Measurements from ENCODE around the gene GANC.
A peak's percentile ranks its signal among the peaks of the same experiment; 100 is the strongest.

GANC gene

DNA sequence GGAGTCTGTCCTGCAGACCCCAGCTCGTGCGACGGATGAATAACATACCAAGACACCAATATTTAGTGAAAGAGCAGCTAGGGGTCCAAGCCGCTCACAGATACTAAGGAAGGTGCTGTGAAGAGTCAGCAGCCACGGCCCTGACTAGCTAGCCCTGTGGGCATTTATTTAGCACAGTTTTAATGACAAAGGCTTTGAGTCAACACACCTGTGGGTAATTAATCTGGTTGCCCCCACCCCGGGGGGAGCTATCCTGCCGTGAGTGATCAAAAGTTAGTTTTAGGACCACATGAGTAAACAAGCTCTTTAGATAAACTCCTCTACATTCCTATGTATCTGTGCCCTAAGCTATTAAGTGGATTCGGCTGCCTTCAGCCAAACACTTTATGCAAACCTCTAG, 105.0 kb downstream of the GANC start:
- peak; percentile 49 for DNase-seq (ENCODE audit: low read depth, low spot score)

DNA sequence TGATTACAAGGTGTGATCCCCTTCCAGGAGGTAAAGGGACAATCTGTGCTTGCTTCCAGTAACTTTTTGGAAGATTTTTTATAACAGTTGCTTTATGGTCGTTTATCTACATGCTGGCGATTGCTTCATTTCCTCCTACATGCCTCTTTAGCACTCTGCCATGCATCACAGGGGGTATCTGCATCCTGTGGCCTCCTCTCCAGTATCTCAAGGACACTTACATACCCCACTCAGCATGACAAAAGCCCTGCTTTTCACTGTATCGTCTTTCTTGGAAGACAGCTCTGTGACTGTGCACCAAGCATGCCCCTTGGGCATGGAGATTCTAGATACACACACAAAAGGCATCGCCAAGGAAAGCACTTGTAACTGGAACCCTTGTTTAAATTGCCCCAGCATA, 111.6 kb downstream of the GANC start:
- peak; percentile 91 for DNase-seq (ENCODE audit: low read depth, low spot score)

DNA sequence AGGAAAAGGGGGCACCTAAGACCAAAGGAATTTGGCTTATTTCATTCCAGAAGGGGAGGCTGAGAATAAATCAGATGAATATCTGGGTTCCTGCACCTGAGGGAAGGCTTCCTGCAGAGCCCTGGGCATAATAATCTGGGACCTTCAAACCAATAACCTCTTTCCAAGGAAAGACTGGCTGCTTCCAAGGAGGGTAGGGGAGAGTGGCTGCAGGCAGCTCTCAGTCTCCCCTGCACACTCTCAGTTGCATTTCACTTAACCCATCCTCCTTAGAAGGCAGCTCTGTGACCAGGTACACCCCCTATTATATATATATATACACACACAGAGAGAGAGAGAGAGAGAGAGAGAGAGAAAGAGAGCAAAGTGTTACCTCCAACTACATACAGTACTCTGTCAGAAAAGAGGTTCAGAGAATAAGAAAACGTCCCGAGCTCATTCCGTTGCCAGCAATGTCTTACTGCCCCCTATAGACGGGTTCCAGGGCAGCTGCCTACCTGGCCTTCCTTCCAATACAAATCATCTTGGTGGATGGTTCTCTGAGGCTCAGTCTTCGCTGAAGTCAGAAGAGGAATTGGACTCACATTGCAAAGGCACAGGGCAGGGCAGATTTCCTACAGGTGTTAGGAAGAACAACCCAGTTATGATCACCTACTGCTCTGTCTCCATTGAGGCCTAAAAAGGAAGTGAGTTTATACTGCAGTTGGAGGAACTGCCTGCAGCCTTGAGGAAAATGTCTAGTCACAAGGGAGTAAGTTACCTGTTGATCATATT, 112.4 kb downstream of the GANC start:
- DNase-seq (ENCODE audit: low read depth, low spot score) = peak; percentile 86

DNA sequence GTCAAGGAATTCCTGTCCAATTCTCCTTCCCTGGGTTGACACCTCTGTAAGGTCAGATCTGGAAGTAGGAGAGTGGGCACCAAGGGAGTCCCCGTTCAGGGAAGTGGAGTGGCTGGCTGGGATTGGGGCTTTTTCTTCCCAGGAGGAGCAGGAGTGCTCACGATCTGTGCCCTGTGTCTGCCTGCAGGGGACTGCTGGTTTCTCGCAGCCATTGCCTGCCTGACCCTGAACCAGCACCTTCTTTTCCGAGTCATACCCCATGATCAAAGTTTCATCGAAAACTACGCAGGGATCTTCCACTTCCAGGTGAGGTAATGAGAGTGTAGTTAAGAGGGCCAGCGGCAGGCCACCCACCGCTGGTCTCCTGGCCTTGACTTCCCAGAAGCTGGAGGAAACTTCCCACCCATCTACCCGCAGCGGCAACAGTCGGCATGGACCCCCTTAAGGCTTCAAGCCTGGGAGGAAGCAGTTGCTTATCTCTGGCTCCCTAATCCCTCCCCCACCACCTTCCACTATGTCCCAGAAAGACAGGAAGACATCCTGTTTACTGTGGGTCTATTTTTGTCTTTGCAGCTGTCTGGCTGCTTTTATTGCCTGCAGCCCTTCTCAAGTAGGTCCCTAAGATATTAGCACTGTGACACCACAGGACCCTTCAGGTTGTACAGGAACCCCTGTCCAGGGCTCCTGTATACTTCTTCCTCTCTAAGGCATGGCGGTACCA, 113.1 kb downstream of the GANC start:
- DNase-seq (ENCODE audit: low read depth, low spot score) = peak; percentile 21

DNA sequence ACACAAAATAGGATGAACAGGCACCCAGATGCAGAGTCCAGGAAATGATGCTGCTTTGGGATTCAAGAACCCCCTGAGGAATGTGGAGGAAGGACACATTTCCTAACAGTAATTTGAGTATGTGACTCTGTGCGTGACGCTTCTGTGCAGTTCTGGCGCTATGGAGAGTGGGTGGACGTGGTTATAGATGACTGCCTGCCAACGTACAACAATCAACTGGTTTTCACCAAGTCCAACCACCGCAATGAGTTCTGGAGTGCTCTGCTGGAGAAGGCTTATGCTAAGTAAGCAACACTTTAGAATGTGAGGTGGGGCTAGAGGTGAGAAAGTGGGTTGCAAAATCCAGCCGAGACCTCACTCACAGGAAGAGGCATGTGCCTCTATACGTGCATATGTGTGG, 114.6 kb downstream of the GANC start:
- DNase-seq (ENCODE audit: low read depth, low spot score) = no peak

DNA sequence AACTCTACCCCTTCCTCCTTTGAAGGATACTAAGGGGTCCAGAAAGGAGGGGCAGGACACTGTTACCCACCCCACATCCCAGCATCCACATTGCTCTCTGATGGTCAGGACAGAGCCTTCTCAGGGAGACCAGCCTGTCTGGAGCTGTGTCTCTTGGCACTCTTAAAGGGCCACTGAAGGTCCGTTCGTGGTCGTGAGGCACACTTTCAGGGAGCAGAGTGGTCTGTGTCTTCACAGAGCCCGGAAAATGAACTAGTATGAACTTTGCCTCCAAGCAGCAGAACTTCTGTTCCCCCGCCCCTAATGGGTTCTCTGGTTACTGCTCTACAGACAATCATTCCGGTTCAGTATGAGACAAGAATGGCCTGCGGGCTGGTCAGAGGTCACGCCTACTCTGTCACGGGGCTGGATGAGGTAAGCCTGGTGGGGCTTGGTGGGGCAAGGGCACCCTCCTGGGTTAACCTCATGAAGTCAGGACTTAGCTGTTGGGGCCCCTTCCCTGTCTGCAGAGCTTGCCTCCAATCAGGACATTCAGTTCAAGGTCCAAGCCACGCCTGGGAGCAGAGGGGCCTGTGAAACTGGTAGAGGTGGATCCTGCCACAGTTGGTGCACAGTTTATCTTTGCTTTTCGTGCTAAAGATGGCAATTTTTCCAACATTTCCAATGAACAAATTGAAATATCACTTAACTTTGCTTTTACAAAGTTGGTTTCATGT, 119.5 kb downstream of the GANC start:
- peak; percentile 69 for DNase-seq (ENCODE audit: low read depth, low spot score)

DNA sequence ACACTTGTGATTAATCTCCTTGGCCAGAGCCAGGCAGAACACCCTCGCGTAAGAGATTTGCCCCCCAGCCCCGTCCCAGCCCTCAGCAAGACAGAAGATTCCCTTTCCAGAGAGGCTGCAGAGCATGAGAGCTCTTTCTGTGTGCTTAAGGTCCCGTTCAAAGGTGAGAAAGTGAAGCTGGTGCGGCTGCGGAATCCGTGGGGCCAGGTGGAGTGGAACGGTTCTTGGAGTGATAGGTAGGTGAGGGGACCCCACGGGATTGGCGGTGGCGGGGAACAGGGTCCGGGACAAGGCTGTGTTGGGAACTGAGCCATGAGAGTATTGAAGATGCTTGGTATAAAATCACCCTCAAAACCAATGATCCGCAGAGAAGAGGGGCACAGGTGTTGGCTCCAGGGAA, 121.1 kb downstream of the GANC start:
- DNase-seq (ENCODE audit: low read depth, low spot score) = no peak

DNA sequence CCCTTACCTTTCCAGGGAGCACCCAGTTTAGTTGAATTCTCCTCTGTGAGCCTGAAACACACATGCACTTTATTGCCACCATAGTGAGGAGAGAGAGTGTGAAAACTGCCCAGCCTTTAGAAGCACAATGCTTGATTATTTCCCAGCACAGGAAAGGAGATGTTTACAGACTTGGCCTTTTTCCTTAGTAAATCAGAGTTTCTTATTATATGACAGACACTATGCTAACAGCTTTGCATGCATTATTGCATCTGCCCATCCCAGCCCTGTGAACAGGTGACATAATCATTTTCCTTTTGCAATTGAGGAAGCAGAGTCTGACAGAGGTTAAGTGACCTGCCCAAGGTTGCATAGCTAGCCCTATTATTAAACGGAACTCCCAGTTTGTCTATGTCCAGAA, 122.8 kb downstream of the GANC start:
- DNase-seq (ENCODE audit: low read depth, low spot score) = no peak

DNA sequence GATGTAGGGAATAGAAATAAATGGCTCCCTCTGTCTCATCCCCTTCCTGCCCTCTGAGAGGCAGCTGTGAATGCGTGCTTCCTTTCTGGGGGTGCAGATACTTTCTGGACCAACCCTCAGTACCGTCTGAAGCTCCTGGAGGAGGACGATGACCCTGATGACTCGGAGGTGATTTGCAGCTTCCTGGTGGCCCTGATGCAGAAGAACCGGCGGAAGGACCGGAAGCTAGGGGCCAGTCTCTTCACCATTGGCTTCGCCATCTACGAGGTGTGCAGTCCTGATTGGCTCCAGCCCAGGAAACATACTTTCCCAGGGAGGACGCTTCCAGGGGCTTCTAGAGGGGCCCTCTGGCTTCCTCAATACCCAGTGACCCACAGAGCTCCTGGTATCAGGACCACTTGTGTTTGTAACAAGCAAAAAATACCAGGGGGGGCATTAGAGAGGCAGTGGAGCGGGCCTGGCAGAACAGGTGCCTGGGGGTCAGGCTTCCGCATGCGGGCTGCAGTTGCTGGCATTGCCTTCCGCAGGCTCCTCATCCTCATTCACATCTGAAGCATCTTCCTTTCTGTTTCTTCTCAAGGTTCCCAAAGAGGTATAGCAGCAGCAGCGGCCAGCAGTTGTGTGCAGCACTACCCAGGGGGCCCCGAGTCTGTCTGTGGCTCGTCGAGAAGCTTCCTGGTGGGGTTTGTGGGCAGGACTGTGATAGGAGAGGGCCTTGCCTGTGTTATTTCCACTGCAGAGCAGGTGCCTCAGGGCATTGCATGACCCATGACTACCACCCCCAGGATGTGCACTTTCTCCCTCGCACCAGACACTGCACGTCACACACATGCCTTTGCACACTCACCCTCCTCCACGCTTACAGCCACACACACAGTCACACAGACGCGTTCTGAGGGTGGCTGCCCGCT, 128.8 kb downstream of the GANC start:
- DNase-seq (ENCODE audit: low read depth, low spot score) = no peak

DNA sequence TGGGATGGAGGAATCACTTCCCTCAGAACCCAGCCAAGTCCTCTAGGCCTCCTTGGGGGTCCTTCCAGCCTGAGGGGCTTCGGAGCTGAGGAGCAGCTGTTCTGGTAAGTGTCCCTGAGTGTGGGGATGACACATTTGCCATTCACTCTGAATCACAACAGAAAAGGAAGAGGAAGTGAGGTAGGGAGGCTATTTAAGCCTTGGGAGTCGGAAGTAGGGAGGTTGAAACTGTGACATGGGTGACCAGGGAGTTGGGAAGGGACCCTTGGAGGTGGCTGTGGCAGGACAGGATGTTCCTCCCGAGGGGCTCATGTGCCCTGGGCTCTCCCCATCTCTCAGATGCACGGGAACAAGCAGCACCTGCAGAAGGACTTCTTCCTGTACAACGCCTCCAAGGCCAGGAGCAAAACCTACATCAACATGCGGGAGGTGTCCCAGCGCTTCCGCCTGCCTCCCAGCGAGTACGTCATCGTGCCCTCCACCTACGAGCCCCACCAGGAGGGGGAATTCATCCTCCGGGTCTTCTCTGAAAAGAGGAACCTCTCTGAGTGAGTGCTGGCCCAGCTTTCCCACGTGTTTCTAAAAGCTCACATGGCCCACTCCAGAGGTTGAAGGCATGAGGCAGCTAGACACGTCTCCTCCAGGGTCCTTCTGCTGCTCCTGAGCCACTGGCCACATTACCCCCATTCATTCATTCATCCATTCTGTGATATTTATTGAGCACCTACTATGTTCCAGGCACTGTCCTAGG, 129.6 kb downstream of the GANC start:
- no peak for DNase-seq (ENCODE audit: low read depth, low spot score)

DNA sequence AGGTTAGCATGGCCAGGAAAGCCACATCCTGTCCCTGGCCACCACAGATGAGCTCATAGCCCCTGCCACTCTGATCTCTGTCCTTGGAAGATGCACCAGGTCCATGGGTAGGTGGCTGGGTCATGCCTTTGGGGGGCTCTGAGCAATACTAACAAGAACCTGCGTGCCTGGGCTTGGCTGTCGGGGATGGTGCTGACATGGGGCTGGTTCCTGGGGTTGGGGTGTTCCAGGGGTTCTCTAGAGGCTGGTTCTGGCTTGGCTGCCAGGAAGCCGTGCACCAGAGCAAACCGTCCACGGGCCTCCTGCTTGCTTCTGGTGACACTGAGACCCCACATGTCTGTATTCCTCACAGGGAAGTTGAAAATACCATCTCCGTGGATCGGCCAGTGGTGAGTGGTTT, 130.4 kb downstream of the GANC start:
- no peak for DNase-seq (ENCODE audit: low read depth, low spot score)

DNA sequence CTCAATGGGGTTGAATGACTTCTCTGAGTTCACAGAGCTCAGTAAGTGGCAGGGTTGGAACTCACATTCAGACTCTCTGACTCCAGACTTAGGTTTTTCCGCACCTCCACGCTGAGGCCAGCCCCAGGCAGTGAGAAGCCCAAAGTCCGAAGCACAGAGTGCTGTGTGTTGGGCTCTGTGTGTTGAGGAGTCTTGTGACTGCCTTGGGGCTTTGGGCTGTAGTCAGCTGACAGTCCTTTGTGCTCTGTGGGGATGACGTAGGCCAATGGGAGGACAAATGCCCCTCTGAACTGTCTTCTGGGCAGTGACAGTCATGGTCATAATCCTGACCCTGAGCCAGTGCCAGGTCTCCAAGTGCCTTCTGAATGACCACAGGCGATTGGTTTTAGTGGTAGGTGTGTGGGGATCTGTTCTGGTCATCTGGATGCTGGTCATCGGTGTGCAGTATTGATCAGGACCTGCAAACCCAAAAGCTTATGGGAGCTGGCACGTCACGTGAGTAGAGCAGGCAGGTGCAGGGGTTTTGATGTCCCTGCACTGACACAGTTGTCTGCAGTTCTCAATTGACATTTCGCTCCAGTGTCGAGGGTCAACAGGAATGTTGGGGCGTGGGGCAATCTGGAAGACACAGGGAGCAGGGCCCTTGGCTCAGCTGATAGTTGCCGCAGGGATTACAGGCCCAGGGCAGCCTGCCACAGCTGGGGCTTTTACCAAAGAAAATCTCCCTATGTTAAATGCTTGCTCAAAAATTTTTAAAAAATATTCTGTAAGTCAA, 131.6 kb downstream of the GANC start:
- DNase-seq (ENCODE audit: low read depth, low spot score) = peak; percentile 89

DNA sequence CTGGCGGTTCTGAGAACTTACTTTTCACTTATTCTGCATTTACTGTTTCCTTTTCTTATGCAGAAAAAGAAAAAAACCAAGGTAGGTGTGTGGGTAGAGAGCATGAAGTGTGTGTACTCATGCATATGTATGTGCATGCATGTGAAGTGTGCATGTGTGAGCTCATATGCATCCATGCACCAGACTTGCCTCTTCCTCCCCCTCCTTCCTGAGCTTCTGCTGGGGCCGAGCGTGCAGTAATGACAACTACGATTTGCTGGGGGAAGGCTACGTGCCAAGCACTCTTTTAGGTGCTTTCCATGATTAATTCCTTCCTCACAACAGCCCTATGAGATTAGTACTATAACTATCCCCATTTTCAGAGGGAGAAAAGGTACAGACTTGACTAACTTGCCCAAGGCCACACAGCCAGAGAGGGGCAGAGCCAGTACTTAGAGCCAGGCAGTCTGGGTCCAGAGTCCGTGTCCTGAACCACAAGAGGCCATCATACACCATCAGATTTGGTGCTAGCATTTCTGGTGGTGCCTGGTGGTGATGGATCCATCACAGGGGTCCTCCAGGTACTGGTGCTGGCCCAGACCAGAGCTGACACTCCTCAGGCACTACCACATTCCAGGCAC, 133.0 kb downstream of the GANC start:
- no peak for DNase-seq (ENCODE audit: low read depth, low spot score)

Data from ELF-1 (cell line).